Measurements from ENCODE around the gene KRT16.

DNA sequence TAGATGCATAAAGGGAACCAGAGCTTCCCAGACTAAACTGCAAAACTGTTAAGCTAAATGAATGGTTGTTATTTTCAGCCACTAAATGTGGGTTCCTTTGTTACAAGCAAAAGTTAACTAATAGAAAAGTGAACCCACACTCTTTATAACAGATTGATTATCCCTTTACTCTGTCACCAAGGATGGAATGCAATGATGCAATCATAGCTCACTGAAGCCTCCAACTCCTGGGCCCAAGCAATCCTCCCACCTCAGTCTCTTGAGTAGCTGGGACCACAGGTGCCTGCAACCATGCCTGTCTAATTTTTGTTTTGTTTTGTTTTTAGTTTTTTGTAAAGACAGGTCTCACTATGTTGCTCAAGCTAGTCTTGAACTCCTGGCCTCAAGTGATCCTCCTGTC lies 47.2 kb downstream of the KRT16 start:
- TF ChIP-seq, protein P1, sequence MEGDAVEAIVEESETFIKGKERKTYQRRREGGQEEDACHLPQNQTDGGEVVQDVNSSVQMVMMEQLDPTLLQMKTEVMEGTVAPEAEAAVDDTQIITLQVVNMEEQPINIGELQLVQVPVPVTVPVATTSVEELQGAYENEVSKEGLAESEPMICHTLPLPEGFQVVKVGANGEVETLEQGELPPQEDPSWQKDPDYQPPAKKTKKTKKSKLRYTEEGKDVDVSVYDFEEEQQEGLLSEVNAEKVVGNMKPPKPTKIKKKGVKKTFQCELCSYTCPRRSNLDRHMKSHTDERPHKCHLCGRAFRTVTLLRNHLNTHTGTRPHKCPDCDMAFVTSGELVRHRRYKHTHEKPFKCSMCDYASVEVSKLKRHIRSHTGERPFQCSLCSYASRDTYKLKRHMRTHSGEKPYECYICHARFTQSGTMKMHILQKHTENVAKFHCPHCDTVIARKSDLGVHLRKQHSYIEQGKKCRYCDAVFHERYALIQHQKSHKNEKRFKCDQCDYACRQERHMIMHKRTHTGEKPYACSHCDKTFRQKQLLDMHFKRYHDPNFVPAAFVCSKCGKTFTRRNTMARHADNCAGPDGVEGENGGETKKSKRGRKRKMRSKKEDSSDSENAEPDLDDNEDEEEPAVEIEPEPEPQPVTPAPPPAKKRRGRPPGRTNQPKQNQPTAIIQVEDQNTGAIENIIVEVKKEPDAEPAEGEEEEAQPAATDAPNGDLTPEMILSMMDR (IDR thresholded peaks at IDR 0.05), result no peak
- no peak for TF ChIP-seq EZH2 (IDR thresholded peaks at IDR 0.05; ENCODE audit: borderline replicate concordance, insufficient read depth, low read depth, low read length, poor library complexity, severe bottlenecking)

All from B cell (primary cell).